ENCODE measurements around the gene GRXCR2.
"Not testable (repeated sequence)": the region's sequence is repeated elsewhere in the genome, so short reads cannot be mapped to it uniquely, and the experiment has no call there.

The GRXCR2 gene, protein sequence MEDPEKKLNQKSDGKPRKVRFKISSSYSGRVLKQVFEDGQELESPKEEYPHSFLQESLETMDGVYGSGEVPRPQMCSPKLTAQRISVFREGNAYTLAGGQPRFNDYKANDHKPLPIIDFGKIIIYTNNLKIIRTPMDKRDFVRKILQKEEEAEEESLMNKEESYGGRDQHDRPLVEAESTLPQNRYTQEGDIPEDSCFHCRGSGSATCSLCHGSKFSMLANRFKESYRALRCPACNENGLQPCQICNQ

DNA sequence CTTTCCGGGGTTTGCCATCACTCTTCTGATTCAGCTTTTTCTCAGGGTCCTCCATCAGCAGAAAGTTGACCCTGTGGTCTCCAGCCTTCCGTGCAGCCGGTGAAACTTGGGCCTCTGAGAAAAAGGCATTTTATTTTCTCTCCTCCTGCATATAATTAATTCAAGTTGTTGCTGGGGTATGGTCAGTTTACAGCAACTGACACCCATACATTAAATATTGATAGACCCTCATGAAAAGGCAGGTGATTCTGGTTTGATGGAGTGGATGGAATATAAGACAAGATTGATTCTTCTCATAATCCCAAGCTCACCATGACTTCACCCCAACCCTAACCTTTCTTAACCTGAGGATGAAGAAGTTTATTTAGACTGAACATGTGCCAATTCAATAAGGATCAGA, at the start of gene GRXCR2:
TSS of gene GRXCR2 (minus strand) at position 101 of the 400 bp plus-strand sequence. CDS start at position 55, 46 bp downstream.
- no peak for DNase-seq (ENCODE audit: low read depth)

DNA sequence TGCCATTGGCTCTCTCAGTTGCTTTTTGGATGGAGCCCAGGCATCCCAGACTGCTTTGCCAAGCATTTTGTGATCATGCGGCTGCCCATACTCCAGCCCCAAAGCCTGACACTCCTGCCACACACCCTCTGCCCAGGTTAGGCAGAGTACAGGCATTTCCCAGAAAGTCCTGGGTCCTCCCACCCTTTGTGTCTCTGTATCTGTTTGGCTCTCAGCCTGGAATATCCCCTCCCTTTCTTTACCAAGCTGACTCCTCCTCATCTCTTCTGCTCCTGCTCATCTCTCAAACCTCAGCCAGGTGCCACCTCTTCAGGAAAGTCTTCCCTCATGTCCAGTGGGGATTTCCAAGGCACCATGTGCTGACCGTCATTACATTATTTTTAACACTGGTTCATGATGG, 49.2 kb upstream of the GRXCR2 start:
- no peak for DNase-seq (ENCODE audit: low read depth)

DNA sequence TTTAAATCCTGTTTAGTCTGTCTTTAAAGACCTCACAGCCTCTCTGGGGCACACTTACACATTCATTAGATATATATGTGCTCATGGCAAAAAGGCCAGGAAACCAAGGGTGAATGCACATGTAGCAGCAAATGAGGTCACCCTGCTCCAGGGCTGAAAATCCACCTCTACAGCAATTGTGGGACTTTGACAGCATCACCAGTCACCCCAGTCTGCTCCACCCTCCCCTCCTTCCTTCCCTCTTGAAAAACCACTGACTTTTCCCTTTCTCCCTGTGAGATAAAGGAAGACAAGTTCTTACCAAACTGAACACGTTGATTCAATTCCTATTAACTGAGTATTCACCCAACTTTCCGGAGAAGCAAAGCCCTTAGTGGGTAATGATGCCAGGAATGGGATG, 48.4 kb upstream of the GRXCR2 start:
- no peak for DNase-seq (ENCODE audit: low read depth)

DNA sequence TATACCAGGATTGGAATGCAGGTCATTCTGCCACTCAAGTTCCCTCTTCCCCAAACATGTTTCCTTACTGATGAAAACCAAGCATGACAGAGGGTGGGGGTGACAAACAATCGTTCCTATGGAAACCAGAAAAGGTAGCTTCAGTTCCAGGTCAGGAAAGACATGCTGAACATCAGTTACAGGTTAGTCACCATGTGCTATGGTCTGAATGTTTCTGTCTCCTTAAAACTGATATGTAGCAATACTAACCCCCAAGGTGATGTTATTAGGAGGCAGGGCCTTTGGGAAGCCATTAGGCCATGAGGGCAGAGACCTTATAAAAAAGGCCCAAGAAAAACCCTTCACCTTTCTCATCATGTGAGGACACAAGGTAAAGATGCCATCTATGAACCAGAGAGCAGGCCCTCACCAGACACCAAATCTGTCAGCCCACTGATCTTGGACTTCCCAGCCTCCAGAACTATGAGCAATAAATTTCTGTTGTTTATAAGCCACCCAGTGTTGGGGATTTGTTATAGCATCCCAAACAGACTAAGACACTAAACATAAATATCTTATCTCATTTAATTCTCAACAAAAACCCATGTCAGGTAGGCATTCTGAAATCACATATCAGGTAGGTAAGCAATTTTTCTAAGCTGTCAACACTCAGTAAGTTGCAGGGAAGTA, 47.9 kb upstream of the GRXCR2 start:
- no peak for DNase-seq (ENCODE audit: low read depth)

DNA sequence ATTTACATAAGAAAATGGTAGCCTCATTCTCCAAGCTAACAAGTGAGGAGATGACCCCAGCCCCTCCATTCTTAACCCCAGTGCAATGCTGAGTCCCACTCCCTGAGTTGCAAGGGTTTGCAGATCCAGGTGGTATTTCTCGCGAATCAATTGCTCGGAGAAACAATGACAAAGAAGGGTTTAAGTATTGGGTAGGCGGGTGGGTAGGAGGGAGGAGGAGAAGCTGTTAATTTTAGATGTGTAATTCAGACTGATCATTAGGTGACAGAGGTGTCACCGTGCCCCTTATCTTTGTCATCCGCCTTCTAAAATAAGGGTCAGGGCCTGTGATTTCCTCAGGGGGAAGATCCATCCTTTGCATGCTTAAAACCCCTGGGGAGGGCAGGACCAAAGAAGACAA, 46.6 kb upstream of the GRXCR2 start:
- DNase-seq (ENCODE audit: low read depth), result no peak

DNA sequence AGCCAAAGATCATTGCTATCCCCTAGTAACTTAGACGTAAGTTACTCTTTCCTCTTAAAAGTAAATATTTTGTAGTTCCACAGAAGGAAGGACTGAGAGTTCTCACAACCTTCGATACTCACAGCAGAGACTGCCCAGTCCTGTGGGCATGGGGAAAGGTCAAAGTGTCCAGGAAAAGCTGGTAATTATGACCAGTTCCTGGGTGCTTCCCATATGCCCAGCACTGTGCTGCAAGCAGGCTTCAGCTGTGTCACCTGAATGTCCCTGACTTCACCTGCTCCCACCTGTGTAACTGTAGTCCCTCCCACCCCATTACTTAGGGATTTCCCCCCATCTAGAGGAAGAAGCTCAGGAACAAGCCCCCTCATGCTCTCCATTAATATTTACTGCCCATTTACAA, 45.6 kb upstream of the GRXCR2 start:
- DNase-seq (ENCODE audit: low read depth), result no peak

DNA sequence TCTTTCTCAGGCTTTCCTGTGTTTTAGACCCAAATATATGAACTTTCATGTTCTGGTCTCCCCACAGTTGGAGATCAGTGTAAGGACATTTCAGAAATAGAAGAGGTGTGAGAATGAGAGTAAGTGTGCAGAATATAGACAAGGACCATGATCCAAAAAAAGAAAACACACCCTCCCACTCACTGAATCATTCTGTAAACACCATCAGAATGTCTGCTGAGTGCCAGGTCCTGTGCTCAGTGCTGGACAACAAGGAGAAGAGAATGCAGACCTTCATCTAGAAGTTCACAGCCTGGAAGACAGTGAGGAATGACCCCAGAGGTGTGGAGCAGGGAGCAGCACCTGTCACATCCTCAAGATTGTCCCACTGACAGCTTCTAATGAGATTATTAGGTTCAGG, 44.5 kb upstream of the GRXCR2 start:
- DNase-seq (ENCODE audit: low read depth), result no peak

DNA sequence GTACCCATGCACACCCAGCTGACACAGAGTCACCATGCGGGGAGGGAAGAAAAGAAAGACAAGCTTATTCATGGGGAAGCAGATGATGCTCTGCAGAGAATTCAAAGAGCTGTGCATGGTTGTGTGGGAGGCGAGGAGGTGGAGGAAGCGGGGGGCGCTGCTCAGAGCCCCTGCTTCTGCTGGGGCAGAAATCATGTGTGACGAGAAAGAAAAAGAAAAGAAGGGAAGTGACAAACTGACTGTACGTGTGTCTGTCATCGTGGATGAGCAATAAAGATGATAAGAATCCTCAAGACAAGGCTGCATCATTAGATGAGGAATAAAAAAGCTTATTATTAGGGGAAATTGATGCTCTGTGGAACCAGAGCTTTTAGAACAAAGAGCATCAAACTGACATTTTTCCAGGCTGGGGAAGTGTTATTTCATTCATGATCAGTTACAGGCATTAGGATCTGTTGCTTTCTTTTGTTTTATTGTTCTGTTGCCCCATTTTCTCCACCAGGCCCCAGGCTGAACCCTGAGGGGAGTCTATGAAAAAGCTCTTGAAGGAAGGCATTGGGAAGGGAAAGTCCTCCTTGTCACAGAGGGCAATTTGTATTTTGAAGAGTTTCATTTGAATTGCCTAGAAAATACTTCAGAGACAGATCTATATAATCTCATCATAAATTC, 43.3 kb upstream of the GRXCR2 start:
- DNase-seq (ENCODE audit: low read depth), result no peak

DNA sequence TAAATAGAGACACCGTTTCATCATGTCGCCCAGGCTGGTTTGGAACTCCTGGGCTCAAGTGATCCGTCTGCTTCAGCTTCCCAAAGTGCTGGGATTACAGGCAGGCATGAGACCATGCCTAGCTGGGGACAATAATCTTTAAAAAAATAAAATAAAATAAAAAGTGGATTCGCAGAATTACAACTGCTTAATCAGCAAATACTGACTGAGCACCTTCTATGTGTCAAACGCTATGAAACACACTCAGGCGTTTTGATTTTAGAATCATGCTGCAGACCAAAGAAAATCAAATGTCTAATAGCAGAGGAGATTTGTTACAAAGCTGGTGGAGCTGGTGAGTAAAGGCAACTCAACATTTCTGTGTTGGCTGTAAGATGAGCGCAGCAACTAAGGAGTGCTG, 40.9 kb upstream of the GRXCR2 start:
- DNase-seq (ENCODE audit: low read depth), result no peak

DNA sequence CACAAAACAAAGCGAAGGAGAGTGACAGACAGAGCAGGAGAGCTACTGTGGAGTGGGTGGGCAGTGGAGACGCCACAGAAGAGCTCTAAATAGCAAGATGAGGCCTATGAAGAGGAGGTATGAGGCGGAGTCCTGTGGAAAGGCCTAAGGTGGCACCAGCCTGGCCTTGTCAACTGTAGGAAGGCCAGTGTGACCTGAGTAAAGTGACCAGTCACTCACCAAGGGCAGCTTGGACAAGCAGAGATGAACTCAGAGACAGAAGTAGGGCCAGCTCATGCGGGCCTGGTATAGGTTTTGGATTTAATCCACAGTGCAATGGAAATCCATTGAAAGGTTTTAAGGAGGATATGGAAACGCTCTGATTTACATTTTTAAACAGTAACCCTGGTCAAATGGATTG, 39.8 kb upstream of the GRXCR2 start:
- DNase-seq (ENCODE audit: low read depth), result no peak

DNA sequence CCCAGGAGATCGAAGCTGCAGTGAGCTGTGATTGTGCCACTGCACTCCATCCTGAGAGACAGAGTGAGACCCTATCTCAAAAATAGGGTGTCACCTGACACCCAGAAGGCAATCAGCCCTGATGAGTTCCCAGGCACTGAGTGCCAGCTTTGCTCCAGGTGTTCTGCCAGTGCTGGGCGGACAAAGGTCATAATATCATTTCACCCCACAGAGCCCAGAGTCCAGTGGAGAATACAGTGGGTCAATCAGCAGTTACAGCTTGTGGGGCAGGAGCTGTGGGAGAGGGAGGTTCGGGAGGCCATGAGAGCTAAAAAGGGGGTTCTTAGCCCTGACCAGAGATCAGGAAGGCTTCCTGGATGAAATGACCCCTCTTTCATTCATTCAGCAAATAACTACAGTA, 39.2 kb upstream of the GRXCR2 start:
- DNase-seq (ENCODE audit: low read depth), result no peak

DNA sequence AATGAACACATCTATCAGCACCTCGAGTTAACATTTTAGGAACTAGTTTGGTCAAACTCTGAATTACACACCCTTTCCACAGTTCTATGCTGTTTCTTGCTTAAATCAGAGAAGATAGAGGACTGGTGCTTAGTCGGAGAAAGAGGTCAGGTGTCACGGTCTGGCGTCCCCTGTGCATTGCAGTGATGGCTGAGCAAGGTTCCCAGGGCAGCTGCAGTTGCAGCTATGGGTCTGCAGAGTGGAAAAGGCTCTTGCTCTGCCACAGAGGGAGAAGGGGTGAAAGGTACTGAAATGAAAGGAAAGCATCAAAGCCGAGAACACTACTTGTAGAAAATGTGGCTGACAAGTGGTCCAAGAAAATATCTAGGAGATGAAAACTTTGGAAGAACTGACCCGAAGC, 38.4 kb upstream of the GRXCR2 start:
- no peak for DNase-seq (ENCODE audit: low read depth)

DNA sequence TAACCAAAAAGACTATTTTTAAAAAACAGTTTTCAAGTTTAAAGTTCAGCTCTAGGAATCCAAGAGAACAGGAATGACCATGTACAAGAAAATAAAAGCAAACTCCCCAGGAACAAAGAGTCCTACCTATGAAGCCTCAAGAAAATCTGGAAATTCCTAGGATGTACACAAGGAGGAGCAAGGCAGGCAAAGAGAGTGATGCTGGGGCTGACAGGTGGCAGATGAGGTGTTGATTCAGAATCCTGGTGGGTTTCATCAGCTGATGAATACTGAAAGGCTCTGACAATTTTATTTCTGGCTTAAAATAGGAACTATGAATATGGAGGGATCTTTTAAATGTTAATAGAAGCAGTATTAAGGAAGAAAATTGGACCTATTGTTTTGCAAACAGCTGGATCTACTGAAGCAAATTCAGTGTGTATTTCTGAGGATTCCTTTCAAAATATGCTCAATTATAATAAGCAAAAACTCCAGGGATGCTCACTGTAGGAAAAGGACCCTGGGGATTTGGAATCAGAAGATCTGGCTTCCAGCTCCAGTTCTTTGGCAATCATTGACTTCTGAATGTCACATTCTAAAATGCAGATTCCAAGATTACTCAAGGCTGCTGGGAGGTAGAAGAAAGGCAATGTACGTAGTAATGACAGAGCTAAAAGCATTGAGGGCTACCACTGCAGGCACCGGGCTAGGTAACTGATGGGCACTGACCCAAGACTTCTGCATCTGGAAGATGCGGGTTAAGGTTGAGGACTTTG, 35.6 kb upstream of the GRXCR2 start:
- DNase-seq (ENCODE audit: low read depth), result no peak

DNA sequence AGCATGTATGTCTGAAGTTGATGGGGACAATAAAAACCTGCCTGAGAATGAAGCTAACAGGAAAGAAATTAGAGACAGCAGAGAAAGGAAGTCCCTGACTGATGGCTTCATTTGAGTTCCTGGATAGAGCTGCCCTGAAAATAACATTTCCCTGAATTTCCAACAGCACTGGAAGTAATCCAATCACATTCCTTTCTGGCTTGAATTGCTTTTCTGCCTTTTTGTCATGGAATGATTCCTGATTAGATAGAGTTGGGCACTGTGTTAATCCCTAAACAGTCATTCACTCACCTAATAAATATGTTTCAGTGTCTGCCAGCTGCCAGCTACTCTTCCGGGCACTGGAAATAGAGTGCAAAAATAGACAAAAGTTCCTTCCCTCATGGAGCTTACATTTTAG, 33.6 kb upstream of the GRXCR2 start:
- DNase-seq (ENCODE audit: low read depth), result no peak

DNA sequence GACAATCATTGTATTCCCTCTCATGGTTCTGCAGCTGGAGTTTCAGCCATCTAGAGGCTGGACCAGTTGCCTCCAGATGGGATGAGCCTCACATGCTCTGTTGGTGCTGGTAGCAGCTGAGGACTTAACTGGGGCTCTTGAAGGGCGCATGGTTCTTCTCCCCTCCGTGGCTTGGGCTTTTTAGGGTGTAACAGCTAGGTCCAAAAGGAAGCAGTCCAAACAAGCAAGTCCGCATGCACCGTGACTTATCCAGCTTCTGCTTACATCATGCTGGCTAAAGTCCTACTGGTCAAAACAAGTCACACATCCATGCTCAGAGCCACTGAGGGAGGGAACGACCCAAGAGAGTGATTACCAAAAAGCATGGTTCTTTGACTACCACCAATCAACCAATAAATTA, 31.9 kb upstream of the GRXCR2 start:
- no peak for DNase-seq (ENCODE audit: low read depth)

DNA sequence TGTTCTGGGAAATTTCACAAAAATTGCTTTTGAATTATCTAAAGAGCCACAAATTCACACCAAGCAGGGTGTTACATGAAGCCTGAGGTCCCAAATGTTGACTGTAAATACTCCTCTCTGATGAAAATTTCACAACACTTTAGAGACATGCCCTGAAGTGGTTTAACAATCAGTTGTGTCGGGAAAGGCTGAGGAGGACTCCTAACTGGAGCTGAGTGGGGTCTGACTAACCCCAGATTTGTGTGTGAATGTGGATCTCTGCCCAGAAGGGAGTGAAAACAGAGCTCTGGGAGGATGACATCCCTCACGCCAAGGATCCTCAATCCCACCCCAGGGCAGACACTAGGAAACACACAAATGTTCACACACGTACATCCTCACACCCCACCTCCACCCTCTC, 31.1 kb upstream of the GRXCR2 start:
- DNase-seq (ENCODE audit: low read depth), result no peak

DNA sequence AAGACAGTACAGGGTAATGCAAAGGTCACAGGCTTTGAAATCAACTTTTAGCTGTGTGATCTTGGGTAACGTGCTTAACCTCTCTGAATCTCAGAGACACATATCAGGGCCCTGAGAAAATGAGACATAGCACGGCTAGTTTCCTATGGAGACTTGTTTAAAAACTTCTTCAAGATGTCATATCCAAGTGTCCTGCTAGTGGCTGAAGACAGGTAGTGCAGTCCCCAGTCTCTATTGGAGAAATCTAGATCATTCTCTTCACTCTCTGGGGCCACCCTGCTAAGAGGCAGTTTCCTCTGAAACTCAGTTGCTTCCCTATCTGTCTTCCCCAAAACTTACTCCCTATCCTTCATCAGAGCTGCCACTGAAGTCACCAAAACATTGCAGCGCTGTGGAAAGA, 30.3 kb upstream of the GRXCR2 start:
- no peak for DNase-seq (ENCODE audit: low read depth)

DNA sequence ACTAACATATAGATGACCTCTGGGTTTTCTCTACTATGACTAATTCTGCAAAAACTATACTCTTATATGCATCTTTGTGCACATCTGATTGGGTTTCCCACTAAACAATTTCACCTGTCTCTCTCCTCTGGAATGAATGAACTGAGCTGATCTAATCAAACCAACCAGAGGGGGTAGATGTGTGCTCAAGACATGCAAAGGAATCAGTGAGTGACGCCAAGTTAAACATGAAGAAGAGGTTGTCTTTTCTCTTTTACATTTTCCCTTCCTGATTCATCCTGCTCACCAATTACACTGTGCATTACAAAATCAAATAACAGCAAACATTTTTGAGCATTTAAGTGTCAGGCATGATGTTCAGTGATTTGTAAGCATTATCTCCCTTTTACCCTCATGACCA, 29.6 kb upstream of the GRXCR2 start:
- no peak for DNase-seq (ENCODE audit: low read depth)

DNA sequence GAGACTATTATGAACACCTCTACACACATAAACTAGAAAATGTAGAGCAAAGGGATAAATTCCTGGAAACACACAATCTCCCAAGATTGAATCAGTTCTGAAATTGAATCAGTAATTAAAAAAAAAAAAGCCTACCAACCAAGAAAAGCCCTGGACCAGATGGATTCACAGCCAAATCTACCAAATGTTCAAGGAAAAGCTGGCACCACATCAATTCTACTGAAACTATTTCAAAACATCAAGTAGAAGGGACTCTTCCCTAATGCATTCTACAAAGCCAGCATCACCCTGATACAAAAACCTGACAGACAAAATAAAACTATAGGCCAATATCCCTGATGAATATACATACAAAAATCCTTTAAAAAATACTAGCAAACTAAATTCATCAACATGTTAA, 25.4 kb upstream of the GRXCR2 start:
- DNase-seq (ENCODE audit: low read depth), result no peak

DNA sequence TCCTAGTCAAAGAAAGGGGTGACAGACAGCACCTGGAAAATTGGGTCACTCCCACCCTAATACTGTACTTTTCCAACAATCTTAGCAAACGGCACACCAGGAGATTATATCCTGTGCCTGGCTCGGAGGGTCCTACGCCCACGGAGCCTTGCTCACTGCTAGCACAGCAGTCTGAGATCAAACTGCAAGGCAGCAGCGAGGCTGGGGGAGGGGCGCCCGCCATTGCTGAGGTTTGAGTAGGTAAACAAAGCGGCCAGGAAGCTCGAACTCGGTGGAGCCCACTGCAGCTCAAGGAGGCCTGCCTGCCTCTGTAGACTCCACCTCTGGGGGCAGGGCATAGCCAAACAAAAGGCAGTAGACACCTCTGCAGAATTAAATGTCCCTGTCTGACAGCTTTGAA, 18.6 kb upstream of the GRXCR2 start:
- DNase-seq (ENCODE audit: low read depth), result not testable (repeated sequence)

DNA sequence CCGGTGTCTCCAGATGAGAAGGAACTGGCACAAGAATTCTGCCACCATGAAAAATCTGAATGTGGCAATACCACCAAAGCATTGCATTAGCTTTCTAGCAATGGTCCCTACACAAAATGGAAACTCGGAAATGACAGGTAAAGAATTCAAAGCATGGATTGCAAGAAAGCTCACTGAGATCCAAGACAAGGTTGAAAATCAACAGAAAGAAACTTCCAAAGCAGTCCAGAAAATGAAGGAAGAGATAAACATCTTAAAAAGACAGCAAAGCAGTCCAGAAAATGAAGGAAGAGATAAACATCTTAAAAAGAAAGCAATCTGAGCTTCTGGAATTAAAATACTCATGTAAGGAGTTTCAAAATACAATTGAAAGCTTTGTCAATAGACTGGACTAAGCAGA, 16.8 kb upstream of the GRXCR2 start:
- DNase-seq (ENCODE audit: low read depth), result no peak

DNA sequence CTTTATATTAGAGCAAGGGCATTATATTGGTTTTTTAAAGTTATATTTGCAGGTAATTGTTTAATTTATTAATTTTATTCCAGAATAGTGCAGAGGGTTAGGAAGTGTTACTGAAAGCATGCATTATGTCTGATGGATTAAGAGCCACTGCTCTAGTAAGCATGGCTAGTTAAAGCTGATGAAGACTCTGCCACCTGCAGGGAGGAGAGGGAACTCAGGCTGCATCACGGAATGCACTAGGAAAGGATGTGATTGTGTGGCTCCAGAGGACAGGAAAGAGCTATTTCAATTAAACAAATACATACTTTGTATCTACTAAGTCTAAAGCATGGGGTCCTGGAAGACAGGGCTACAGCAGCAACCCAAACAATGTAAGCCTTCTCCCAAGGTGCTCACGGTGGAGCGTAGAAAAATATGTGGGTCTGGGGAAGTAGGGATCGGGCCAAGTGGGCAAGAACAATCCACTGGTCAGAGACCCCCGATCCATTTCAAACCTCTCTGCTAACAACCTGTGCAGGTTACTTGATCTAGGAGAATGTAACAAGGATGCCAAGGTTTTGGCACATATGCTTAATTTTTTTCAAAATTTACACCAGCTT, 15.3 kb upstream of the GRXCR2 start:
- no peak for DNase-seq (ENCODE audit: low read depth)

DNA sequence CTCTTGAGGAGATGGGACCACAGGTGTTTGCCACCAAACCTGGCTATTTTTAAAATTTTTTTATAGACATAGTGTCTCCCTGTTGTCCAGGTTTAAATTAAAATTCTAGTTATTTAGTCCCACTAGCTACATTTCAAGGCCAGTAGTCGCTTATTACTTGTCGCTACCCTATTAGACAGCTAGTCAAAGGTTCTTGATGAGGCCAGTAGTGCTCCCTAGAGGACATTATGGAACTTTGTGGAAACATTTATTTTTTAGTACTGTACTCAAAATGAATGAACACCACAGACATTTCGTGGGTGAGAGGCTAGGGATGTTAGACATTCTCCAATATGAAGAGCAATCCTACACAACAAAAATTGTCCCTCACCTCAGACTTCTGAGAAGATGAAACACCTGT, 14.4 kb upstream of the GRXCR2 start:
- no peak for DNase-seq (ENCODE audit: low read depth)
